ACC112 (cell line): ENCODE measurements around the gene SND1.

Source experiments
- H2AFZ ChIP-seq: fragments of 200-600 bp; sonication (generic); one replicate; pipeline ENCODE4 v1.6.0; 2017; ENCODE audit warnings: antibody characterized with exemption, low read length; ENCODE audit not compliant: unreplicated experiment
- H3K27ac ChIP-seq: fragments of 200-600 bp; sonication (generic); 2 replicates; pipeline ENCODE4 v1.5.1; 2014; ENCODE audit warnings: low read depth, mild to moderate bottlenecking, antibody characterized with exemption, low read length, moderate library complexity
- H3K27me3 ChIP-seq: fragments of 200-600 bp; sonication (generic); 2 replicates; pipeline ENCODE4 v1.6.1; 2014; ENCODE audit warnings: mild to moderate bottlenecking, antibody characterized with exemption, low read length, moderate library complexity, mixed read lengths; ENCODE audit not compliant: insufficient read depth
- H3K36me3 ChIP-seq: fragments of 200-600 bp; sonication (generic); 2 replicates; pipeline ENCODE4 v1.6.1; 2016; ENCODE audit warnings: mild to moderate bottlenecking, antibody characterized with exemption, low read length, moderate library complexity, mixed read lengths; ENCODE audit not compliant: insufficient read depth
- H3K4me1 ChIP-seq: fragments of 200-600 bp; sonication (generic); one replicate; pipeline ENCODE4 v1.6.1; 2016; ENCODE audit warnings: low read length, mixed read lengths; ENCODE audit not compliant: insufficient read depth, unreplicated experiment, control insufficient read depth
- H3K4me3 ChIP-seq: fragments of 200-600 bp; sonication (generic); 2 replicates; pipeline ENCODE4 v1.5.1; 2014; ENCODE audit warnings: mild to moderate bottlenecking, low read depth, low read length
- H3K79me2 ChIP-seq: fragments of 200-600 bp; sonication (generic); one replicate; pipeline ENCODE4 v1.6.0; 2016; ENCODE audit warnings: low read length; ENCODE audit not compliant: control insufficient read depth, unreplicated experiment, insufficient read depth

Gene SND1

GRCh38 chr7:127865466-127865865 is 213.5 kb downstream of the SND1 start:
- H3K79me2 ChIP-seq, result peaks cover 3% of the 10 kb centered on the region
- peaks cover 14% of the 10 kb centered on the region for H3K36me3 ChIP-seq
- H3K4me1 ChIP-seq, result peaks cover 10% of the 10 kb centered on the region
- no peak overlapping the region for H3K4me3 ChIP-seq
- H3K27ac ChIP-seq, result peak overlapping the region; percentile 9; the same call in 1 of the 2 replicates
- H3K27me3 ChIP-seq, result no peaks in the 10 kb centered on the region
- no peak overlapping the region for H2AFZ ChIP-seq

- no peak overlapping the region for H2AFZ ChIP-seq
- H3K27ac ChIP-seq, result no peak overlapping the region
- peaks cover 10% of the 10 kb centered on the region for H3K4me1 ChIP-seq
- H3K27me3 ChIP-seq, result no peaks in the 10 kb centered on the region
- peaks cover 11% of the 10 kb centered on the region for H3K36me3 ChIP-seq
- peaks cover 8% of the 10 kb centered on the region for H3K79me2 ChIP-seq
- H3K4me3 ChIP-seq, result no peak overlapping the region
Measured at GRCh38 chr7:127870231-127870907, 218.4 kb downstream of the SND1 start.

- no peaks in the 10 kb centered on the region for H3K27me3 ChIP-seq
- no peak overlapping the region for H3K27ac ChIP-seq
- no peak overlapping the region for H3K4me3 ChIP-seq
- H3K79me2 ChIP-seq, result peaks cover 5% of the 10 kb centered on the region
- peaks cover 6% of the 10 kb centered on the region for H3K36me3 ChIP-seq
- no peak overlapping the region for H2AFZ ChIP-seq
- H3K4me1 ChIP-seq, result peaks cover 15% of the 10 kb centered on the region
Measured at GRCh38 chr7:127871226-127871625, 219.2 kb downstream of the SND1 start.

- no peak overlapping the region for H3K4me3 ChIP-seq
- no peak overlapping the region for H2AFZ ChIP-seq
- H3K27ac ChIP-seq, result no peak overlapping the region
- peaks cover 23% of the 10 kb centered on the region for H3K4me1 ChIP-seq
- peaks cover 10% of the 10 kb centered on the region for H3K79me2 ChIP-seq
- H3K36me3 ChIP-seq, result peaks cover 5% of the 10 kb centered on the region; the same call in 1 of the 2 replicates
- H3K27me3 ChIP-seq, result no peaks in the 10 kb centered on the region
Measured at GRCh38 chr7:127872122-127872521, 220.1 kb downstream of the SND1 start.

GRCh38 chr7:127873151-127873550 is 221.2 kb downstream of the SND1 start:
- no peak overlapping the region for H3K27ac ChIP-seq
- no peak overlapping the region for H3K4me3 ChIP-seq
- no peak overlapping the region for H2AFZ ChIP-seq
- H3K79me2 ChIP-seq, result peaks cover 18% of the 10 kb centered on the region
- H3K4me1 ChIP-seq, result peaks cover 23% of the 10 kb centered on the region
- H3K36me3 ChIP-seq, result peaks cover 4% of the 10 kb centered on the region; the same call in 1 of the 2 replicates
- H3K27me3 ChIP-seq, result no peaks in the 10 kb centered on the region

GRCh38 chr7:127873715-127874636 is 222.0 kb downstream of the SND1 start:
- H3K4me1 ChIP-seq, result peaks cover 23% of the 10 kb centered on the region
- no peak overlapping the region for H3K4me3 ChIP-seq
- H2AFZ ChIP-seq, result no peak overlapping the region
- no peaks in the 10 kb centered on the region for H3K27me3 ChIP-seq
- H3K27ac ChIP-seq, result no peak overlapping the region
- peaks cover 23% of the 10 kb centered on the region for H3K79me2 ChIP-seq
- no peaks in the 10 kb centered on the region for H3K36me3 ChIP-seq

GRCh38 chr7:127874951-127875608 is 223.1 kb downstream of the SND1 start:
- Histone ChIP-seq H3K27me3 (no peaks in the 10 kb centered on the region), H3K79me2 (peaks cover 30% of the 10 kb centered on the region), H3K4me1 (peaks cover 23% of the 10 kb centered on the region), H2AFZ (no peak overlapping the region), H3K36me3 (no peaks in the 10 kb centered on the region), H3K4me3 (no peak overlapping the region), H3K27ac (peak overlapping the region; percentile 34; the same call in 1 of the 2 replicates)

- Histone ChIP-seq H3K79me2 (peaks cover 30% of the 10 kb centered on the region), H3K36me3 (no peaks in the 10 kb centered on the region), H2AFZ (no peak overlapping the region), H3K4me1 (peaks cover 23% of the 10 kb centered on the region), H3K4me3 (no peak overlapping the region), H3K27ac (peak overlapping the region; percentile 34), H3K27me3 (no peaks in the 10 kb centered on the region)
Measured at GRCh38 chr7:127876393-127876792, 224.4 kb downstream of the SND1 start.

GRCh38 chr7:127877951-127878350 is 226.0 kb downstream of the SND1 start:
- H3K4me1 ChIP-seq, result peaks cover 23% of the 10 kb centered on the region
- H3K4me3 ChIP-seq, result no peak overlapping the region
- H3K36me3 ChIP-seq, result no peaks in the 10 kb centered on the region
- H2AFZ ChIP-seq, result no peak overlapping the region
- no peaks in the 10 kb centered on the region for H3K27me3 ChIP-seq
- peaks cover 36% of the 10 kb centered on the region for H3K79me2 ChIP-seq
- no peak overlapping the region for H3K27ac ChIP-seq

GRCh38 chr7:127878791-127879190 is 226.8 kb downstream of the SND1 start:
- Histone ChIP-seq H3K36me3 (no peaks in the 10 kb centered on the region), H3K4me3 (no peak overlapping the region), H3K27ac (no peak overlapping the region), H2AFZ (no peak overlapping the region), H3K79me2 (peaks cover 36% of the 10 kb centered on the region), H3K27me3 (no peaks in the 10 kb centered on the region), H3K4me1 (peaks cover 23% of the 10 kb centered on the region)
